GM12878 (cell line): ENCODE results near the gene NANOG. TPM values are rescaled to one million over a fixed set of nuclear protein-coding genes. Genes with fewer than 3 reads are reported as not detected.

Experiments
- ATAC-seq: fragments of 200-7000 bp; cut with Tn5 transposase; 3 replicates; pipeline ENCODE4 v1.9.1; 2020; ENCODE audit warnings: mild to moderate bottlenecking, moderate library complexity
- BruUV-seq: library from RNA; stranded (reverse); fragments of 400-500 nt; replicated peaks from 2 replicates; lab custom pipeline; 2021; lab: Mats Ljungman, UMichigan
- CTCF ChIA-PET: fragments of 300-600 bp; sonication (Branson Sonifier 250); formaldehyde crosslinking; extraction: SDS; loops from one replicate; lab custom pipeline; 2021; ENCODE audit warnings: inconsistent platforms; lab: Yijun Ruan, JAX
- POLR2A ChIA-PET: fragments of 350-600 bp; formaldehyde crosslinking; extraction: SDS; loops from one replicate; lab custom pipeline; 2021; ENCODE audit warnings: inconsistent platforms; lab: Charles Lee
- RAD21 ChIA-PET: fragments of 300-600 bp; sonication (Branson Sonifier 250); formaldehyde crosslinking; loops from one replicate; lab custom pipeline; 2023; ENCODE audit warnings: antibody characterized with exemption; ENCODE audit not compliant: unreplicated experiment; lab: Charles Lee
- SMC1A ChIA-PET: fragments of 300-600 bp; sonication (Branson Sonifier 250); formaldehyde crosslinking; loops from one replicate; lab custom pipeline; 2023; ENCODE audit not compliant: unreplicated experiment, uncharacterized antibody; lab: Charles Lee
- DNase-seq: peaks from one replicate; pipeline ENCODE4 v3.0.0-alpha.2; 2011; ENCODE audit warnings: low read depth, low spot score
- FAIRE-seq: peaks from 3 replicates; lab custom pipeline; 2011; peaks lifted over from hg19 to GRCh38; lab: Jason Lieb, UNC
- H2AFZ ChIP-seq: 2 replicates; pipeline ENCODE4 v1.6.0; 2011; ENCODE audit warnings: low read depth, low read length, control low read depth; ENCODE audit not compliant: control insufficient read depth
- H3K27ac ChIP-seq: 2 replicates; pipeline ENCODE4 v1.5.1; 2011; ENCODE audit warnings: control low read depth; ENCODE audit not compliant: control insufficient read depth, insufficient read depth
- H3K27me3 ChIP-seq, 2 experiments: replicated peaks in 1 of 2; 2 replicates each; pipeline versions ENCODE4 v1.6.0 to v1.6.1; 2011; ENCODE audit warnings: low read length in 1 of 2; ENCODE audit not compliant: control insufficient read depth in 2 of 2, insufficient read depth in 2 of 2
- H3K36me3 ChIP-seq, 2 experiments: 2 replicates each; pipeline ENCODE4 v1.5.1; 2011; ENCODE audit warnings: low read length in 1 of 2; ENCODE audit not compliant: control insufficient read depth in 2 of 2, insufficient read depth in 2 of 2
- H3K4me1 ChIP-seq: 2 replicates; pipeline ENCODE4 v1.6.1; 2011; ENCODE audit warnings: mild to moderate bottlenecking, low read length, moderate library complexity, mixed read lengths; ENCODE audit not compliant: control insufficient read depth, insufficient read depth
- H3K4me2 ChIP-seq: 2 replicates; pipeline ENCODE4 v1.6.0; 2011; ENCODE audit warnings: control low read depth; ENCODE audit not compliant: control insufficient read depth, insufficient read depth
- H3K4me3 ChIP-seq: fragments of 200-600 bp; sonication (generic); 2 replicates; pipeline ENCODE4 v1.5.1; 2016
- H3K79me2 ChIP-seq: 2 replicates; pipeline ENCODE4 v1.6.0; 2011; ENCODE audit warnings: low read length; ENCODE audit not compliant: control insufficient read depth, insufficient read depth
- H3K9ac ChIP-seq: 2 replicates; pipeline ENCODE4 v1.8.0; 2011; ENCODE audit warnings: low read length, control low read depth, mixed read lengths; ENCODE audit not compliant: control insufficient read depth, insufficient read depth
- H3K9me3 ChIP-seq: replicated peaks from 3 replicates; pipeline ENCODE4 v1.5.1; 2011; ENCODE audit warnings: mild to moderate bottlenecking, low read length; ENCODE audit not compliant: control insufficient read depth, insufficient read depth
- H4K20me1 ChIP-seq: 2 replicates; pipeline ENCODE4 v1.6.0; 2011; ENCODE audit not compliant: control insufficient read depth, insufficient read depth
- ATF7 ChIP-seq: fragments of 450-650 bp; IDR thresholded peaks from 2 replicates; pipeline ENCODE4 v1.6.1; 2016; ENCODE audit warnings: low read depth, mild to moderate bottlenecking
- CBFB ChIP-seq: IDR thresholded peaks from 2 replicates; pipeline ENCODE4 v1.6.1; 2016; ENCODE audit warnings: antibody characterized with exemption, low read depth
- CHD2 ChIP-seq: IDR thresholded peaks from 2 replicates; pipeline ENCODE4 v1.6.1; 2011; ENCODE audit warnings: low read depth, low read length, improper control_type of control experiment, borderline replicate concordance
- CREM ChIP-seq: IDR thresholded peaks from 2 replicates; pipeline ENCODE4 v1.6.1; 2014; ENCODE audit warnings: antibody characterized with exemption, low read depth
- EP300 ChIP-seq, 2 experiments: fragments of 150-350 bp in 1 of 2; IDR thresholded peaks; 2 replicates each; pipeline ENCODE4 v1.6.1; 2011 to 2012; ENCODE audit warnings: low read depth in 2 of 2, low read length in 2 of 2, borderline replicate concordance in 1 of 2, improper control_type of control experiment in 1 of 2, inconsistent platforms in 1 of 2; ENCODE audit not compliant: control insufficient read depth in 1 of 2
- NFXL1 ChIP-seq: fragments of 450-650 bp; IDR thresholded peaks from 2 replicates; pipeline ENCODE4 v1.6.1; 2017; ENCODE audit warnings: antibody characterized with exemption, mild to moderate bottlenecking, borderline replicate concordance
- SP1 ChIP-seq: IDR thresholded peaks from one replicate; pipeline ENCODE4 v1.6.1; 2011; ENCODE audit warnings: low read depth, low read length
- SREBF2 ChIP-seq: IDR thresholded peaks from 2 replicates; pipeline ENCODE4 v1.6.1; 2012; ENCODE audit warnings: mild to moderate bottlenecking, low read length
- STAT3 ChIP-seq: IDR thresholded peaks from 2 replicates; pipeline ENCODE4 v1.6.1; 2011; ENCODE audit warnings: low read depth, low read length, improper control_type of control experiment
- TCF12 ChIP-seq: IDR thresholded peaks from 2 replicates; pipeline ENCODE4 v1.6.1; 2011; ENCODE audit warnings: low read depth, mild to moderate bottlenecking, low read length
- ZNF207 ChIP-seq: fragments of 450-650 bp; IDR thresholded peaks from 2 replicates; pipeline ENCODE4 v1.6.1; 2014; ENCODE audit warnings: antibody characterized with exemption, mild to moderate bottlenecking, borderline replicate concordance
- ZNF24 ChIP-seq: fragments of 450-650 bp; IDR thresholded peaks from 2 replicates; pipeline ENCODE4 v1.6.1; 2017; ENCODE audit warnings: antibody characterized with exemption, mild to moderate bottlenecking
- ZNF274 ChIP-seq: IDR thresholded peaks from one replicate; pipeline ENCODE4 v1.8.0; 2011; ENCODE audit not compliant: insufficient read length, insufficient read depth
- WGBS: methylation state at CpG from one replicate; pipeline ENCODE4 v1.1.6; 2016; ENCODE audit warnings: low lambda C conversion rate; ENCODE audit not compliant: insufficient replicate concordance, insufficient coverage; ENCODE audit errors: missing lambda C conversion rate; 5-methylcytosine and 5-hydroxymethylcytosine counted together
- in situ Hi-C: fragments of 300-500 bp; cut with MboI; formaldehyde crosslinking; loops from 9 replicates; pipeline ENCODE4 v1.14.3; 2018; ENCODE audit warnings: mixed read lengths
- intact Hi-C: fragments of 100-400 bp; cut with micrococcal nuclease; formaldehyde crosslinking; loops from one replicate; pipeline ENCODE4 v1.14.2; 2022; ENCODE audit not compliant: unreplicated experiment
- polyA plus RNA-seq, 11 experiments: library from polyadenylated mRNA; depleted of rRNA in 4 of 11; unstranded in 6 of 11; stranded (reverse) in 5 of 11; fragments of >200 nt; fragmentation: Nextera tagmentation in 4 of 11; fragmentation: Illumina TruSeq in 1 of 11; extraction: Ambion mirVana in 4 of 11; extraction: Trizol in 1 of 11; gene quantifications; 1 replicate in 1 of 11; 2 replicates in 10 of 11; pipeline versions ENCODE4 v1.2.1 to v1.2.3, GENCODE V29; 2011 to 2016; ENCODE audit warnings: inconsistent platforms in 2 of 11, missing spikeins in 2 of 11, low read depth in 1 of 11
- total RNA-seq, 4 experiments: library from RNA; depleted of rRNA in 3 of 4; stranded (reverse); fragments of >200 nt in 3 of 4; fragmentation: Illumina TruSeq in 1 of 4; extraction: Trizol in 1 of 4; gene quantifications; 2 replicates each; pipeline versions ENCODE4 v1.2.1 to v1.2.3, GENCODE V29; 2013 to 2021
- TF ChIP-seq, protein P1 (sequence below): fragments of 450-650 bp; IDR thresholded peaks from 2 replicates; pipeline ENCODE4 v1.6.1; 2017; ENCODE audit warnings: mild to moderate bottlenecking, moderate library complexity
- TF ChIP-seq, protein P2 (sequence below): fragments of 450-650 bp; IDR thresholded peaks from 2 replicates; pipeline ENCODE4 v1.6.1; 2016; ENCODE audit warnings: mild to moderate bottlenecking

Gene NANOG
- total and polyA plus RNA-seq, 10 of the 15 experiments (the other 5 are each of a cell fraction or from before 2014, with no cell fraction given), result 0.51 TPM; not detected in 9

DNA sequence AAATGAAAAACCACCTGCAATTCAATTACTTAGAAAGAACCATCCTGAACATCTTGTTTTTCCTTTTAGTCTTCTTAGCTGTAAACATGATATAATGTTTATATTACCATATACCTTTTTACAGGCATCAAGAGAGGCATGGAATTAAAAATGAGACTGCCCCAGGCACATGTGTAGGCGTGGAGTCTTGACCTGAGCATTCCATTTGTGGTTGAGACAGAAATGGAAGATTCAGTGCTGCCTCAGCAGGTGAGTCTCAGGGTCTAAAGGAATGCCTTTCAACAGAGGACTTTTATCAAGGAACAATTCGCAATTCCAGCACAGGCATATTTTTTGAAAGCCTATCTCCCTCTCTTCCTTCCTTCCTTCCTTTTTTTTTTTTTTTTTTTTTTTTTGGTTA is 32.2 kb upstream of the NANOG start:
- Histone ChIP-seq H3K79me2 (no peaks in the 10 kb centered on the region), H3K9me3 (no peaks in the 10 kb centered on the region), H3K9ac (no peak overlapping the region), H3K27me3 (no peaks in the 10 kb centered on the region), H3K4me2 (no peak overlapping the region), H3K27ac (no peak overlapping the region), H3K36me3 (no peaks in the 10 kb centered on the region), H3K4me1 (peaks cover 11% of the 10 kb centered on the region; the same call in 1 of the 2 replicates), H4K20me1 (no peaks in the 10 kb centered on the region), H2AFZ (no peak overlapping the region), H3K4me3 (no peak overlapping the region)
- ChIA-PET RAD21 (no interaction called here), POLR2A (no interaction called here), CTCF (no interaction called here), SMC1A (no interaction called here)
- no peak for TF ChIP-seq TCF12
- no peak for TF ChIP-seq SP1
- no peak for TF ChIP-seq ZNF207
- TF ChIP-seq, protein P1, sequence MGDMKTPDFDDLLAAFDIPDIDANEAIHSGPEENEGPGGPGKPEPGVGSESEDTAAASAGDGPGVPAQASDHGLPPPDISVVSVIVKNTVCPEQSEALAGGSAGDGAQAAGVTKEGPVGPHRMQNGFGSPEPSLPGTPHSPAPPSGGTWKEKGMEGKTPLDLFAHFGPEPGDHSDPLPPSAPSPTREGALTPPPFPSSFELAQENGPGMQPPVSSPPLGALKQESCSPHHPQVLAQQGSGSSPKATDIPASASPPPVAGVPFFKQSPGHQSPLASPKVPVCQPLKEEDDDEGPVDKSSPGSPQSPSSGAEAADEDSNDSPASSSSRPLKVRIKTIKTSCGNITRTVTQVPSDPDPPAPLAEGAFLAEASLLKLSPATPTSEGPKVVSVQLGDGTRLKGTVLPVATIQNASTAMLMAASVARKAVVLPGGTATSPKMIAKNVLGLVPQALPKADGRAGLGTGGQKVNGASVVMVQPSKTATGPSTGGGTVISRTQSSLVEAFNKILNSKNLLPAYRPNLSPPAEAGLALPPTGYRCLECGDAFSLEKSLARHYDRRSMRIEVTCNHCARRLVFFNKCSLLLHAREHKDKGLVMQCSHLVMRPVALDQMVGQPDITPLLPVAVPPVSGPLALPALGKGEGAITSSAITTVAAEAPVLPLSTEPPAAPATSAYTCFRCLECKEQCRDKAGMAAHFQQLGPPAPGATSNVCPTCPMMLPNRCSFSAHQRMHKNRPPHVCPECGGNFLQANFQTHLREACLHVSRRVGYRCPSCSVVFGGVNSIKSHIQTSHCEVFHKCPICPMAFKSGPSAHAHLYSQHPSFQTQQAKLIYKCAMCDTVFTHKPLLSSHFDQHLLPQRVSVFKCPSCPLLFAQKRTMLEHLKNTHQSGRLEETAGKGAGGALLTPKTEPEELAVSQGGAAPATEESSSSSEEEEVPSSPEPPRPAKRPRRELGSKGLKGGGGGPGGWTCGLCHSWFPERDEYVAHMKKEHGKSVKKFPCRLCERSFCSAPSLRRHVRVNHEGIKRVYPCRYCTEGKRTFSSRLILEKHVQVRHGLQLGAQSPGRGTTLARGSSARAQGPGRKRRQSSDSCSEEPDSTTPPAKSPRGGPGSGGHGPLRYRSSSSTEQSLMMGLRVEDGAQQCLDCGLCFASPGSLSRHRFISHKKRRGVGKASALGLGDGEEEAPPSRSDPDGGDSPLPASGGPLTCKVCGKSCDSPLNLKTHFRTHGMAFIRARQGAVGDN, result no peak
- TF ChIP-seq, protein P2, sequence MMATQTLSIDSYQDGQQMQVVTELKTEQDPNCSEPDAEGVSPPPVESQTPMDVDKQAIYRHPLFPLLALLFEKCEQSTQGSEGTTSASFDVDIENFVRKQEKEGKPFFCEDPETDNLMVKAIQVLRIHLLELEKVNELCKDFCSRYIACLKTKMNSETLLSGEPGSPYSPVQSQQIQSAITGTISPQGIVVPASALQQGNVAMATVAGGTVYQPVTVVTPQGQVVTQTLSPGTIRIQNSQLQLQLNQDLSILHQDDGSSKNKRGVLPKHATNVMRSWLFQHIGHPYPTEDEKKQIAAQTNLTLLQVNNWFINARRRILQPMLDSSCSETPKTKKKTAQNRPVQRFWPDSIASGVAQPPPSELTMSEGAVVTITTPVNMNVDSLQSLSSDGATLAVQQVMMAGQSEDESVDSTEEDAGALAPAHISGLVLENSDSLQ, result no peak
- no peak for TF ChIP-seq CREM
- TF ChIP-seq STAT3, result no peak
- no peak for TF ChIP-seq CHD2
- TF ChIP-seq CBFB, result no peak
- no peak for TF ChIP-seq NFXL1
- no peak for TF ChIP-seq SREBF2
- TF ChIP-seq ZNF24, result no peak
- TF ChIP-seq ZNF274, result no peak
- no peak for TF ChIP-seq ATF7
- no peak for TF ChIP-seq EP300 (IDR thresholded peaks at IDR 0.05; ENCODE audit: borderline replicate concordance in 1 of 2, control insufficient read depth in 1 of 2, low read depth in 2 of 2, low read length in 2 of 2)
- FAIRE-seq, result no peak
- no peak for ATAC-seq
- in situ Hi-C loops, result no loop called here
- intact Hi-C loops, result no loop called here
- no peak for DNase-seq
- WGBS, result 50% methylated on average over 2 of the region's 2 CpGs
- no TSS peak for BruUV-seq
